Measurements from ENCODE around the gene EHF.

DNA sequence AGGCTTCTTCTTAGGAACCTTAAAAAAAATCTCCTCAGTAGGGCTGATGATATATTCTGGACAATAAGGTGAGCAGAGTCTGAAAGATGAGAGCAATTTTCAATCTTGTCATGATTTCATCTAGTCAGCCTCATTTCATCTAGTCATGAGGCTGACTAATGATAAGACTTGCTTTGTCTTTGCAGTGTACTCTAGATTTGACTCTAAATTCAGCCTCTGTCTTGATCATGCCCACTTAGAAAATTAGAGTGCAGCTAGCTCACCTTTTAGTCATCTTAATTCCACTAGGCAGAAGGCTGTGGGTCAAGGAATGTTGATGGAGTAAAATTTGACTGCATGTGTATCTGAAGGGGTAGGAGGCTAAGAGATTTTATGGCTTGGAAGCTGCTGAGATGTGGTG is 5.5 kb downstream of the EHF start:
- TF ChIP-seq, protein P1, sequence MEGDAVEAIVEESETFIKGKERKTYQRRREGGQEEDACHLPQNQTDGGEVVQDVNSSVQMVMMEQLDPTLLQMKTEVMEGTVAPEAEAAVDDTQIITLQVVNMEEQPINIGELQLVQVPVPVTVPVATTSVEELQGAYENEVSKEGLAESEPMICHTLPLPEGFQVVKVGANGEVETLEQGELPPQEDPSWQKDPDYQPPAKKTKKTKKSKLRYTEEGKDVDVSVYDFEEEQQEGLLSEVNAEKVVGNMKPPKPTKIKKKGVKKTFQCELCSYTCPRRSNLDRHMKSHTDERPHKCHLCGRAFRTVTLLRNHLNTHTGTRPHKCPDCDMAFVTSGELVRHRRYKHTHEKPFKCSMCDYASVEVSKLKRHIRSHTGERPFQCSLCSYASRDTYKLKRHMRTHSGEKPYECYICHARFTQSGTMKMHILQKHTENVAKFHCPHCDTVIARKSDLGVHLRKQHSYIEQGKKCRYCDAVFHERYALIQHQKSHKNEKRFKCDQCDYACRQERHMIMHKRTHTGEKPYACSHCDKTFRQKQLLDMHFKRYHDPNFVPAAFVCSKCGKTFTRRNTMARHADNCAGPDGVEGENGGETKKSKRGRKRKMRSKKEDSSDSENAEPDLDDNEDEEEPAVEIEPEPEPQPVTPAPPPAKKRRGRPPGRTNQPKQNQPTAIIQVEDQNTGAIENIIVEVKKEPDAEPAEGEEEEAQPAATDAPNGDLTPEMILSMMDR (IDR thresholded peaks at IDR 0.05) = no peak
- no peak for TF ChIP-seq POLR2A (IDR thresholded peaks at IDR 0.05)

Measured in body of pancreas (tissue), 4 donors.